Pancreas (tissue), 10 donors: ENCODE results near the gene STK33. TPM values are rescaled to one million over a fixed set of nuclear protein-coding genes. Genes with fewer than 3 reads are reported as not detected.

ENCODE experiments used
- ATAC-seq, 4 donors: fragments of 200-7000 bp; cut with Tn5 transposase; one replicate each; pipeline versions ENCODE4 v1.8.0 to v1.9.1; 2020; ENCODE audit warnings: mild to moderate bottlenecking in 4 of 4, moderate library complexity in 4 of 4
- DNase-seq, 6 donors: peaks; one replicate each; pipeline ENCODE4 v3.0.0-alpha.2; 2020
- FAIRE-seq: peaks from 2 replicates; lab custom pipeline; 2012; peaks lifted over from hg19 to GRCh38; lab: Jason Lieb, UNC
- H3K27ac ChIP-seq, 4 donors: fragments of 200-600 bp; sonication (generic); 1 replicate in 3 of 4; 2 replicates in 1 of 4; pipeline versions ENCODE4 v1.5.0 to v1.8.0; 2020
- H3K27me3 ChIP-seq, 4 donors: fragments of 200-600 bp; one replicate each; pipeline ENCODE4 v1.8.0; 2021
- H3K36me3 ChIP-seq, 3 donors: fragments of 200-600 bp; sonication (generic) in 1 of 3; one replicate each; pipeline versions ENCODE4 v1.5.0 to v1.8.0; 2020 to 2021
- H3K4me1 ChIP-seq, 3 donors: fragments of 200-600 bp; one replicate each; pipeline ENCODE4 v1.8.0; 2021
- H3K4me3 ChIP-seq, 4 donors: fragments of 200-600 bp; sonication (generic) in 2 of 4; one replicate each; pipeline versions ENCODE4 v1.5.0 to v1.8.0; 2020 to 2021
- H3K9me3 ChIP-seq, 4 donors: fragments of 200-600 bp; one replicate each; pipeline ENCODE4 v1.8.0; 2021
- WGBS, 2 donors: extraction: QIAGEN DNeasy Blood & Tissue Kit; methylation state at CpG; one replicate each; pipeline ENCODE4 v1.1.7; 2013; 5-methylcytosine and 5-hydroxymethylcytosine counted together
- intact Hi-C, 3 donors: fragments of 100-400 bp; cut with DNase I; formaldehyde crosslinking; loops; one replicate each; pipeline versions ENCODE4 v1.11.1 to v1.14.2; 2022
- polyA plus RNA-seq, 2 donors: library from polyadenylated mRNA; stranded (reverse); fragments of 200-250 nt; gene quantifications; one replicate each; pipeline ENCODE4 v1.2.3, GENCODE V29; 2013
- total RNA-seq, 6 donors: library from RNA; stranded (reverse); fragmentation: NEBNext Ultra II Directional in 4 of 6; extraction: Animal tissue kit (Norgen Biotek cat#: 25700) in 4 of 6; gene quantifications; one replicate each; pipeline versions ENCODE4 v1.2.1 to v1.2.4, GENCODE V29; 2021 to 2023
- TF ChIP-seq, protein P1 (sequence below), 4 donors: fragments of 200-600 bp; sonication (generic) in 3 of 4; IDR thresholded peaks; one replicate each; pipeline versions ENCODE4 v1.5.0 to v1.8.0; 2021; ENCODE audit warnings: antibody characterized with exemption in 4 of 4
- donor health status: healthy with polysubstance abuse.
- donor health status: DM: no; HTN: no; CAD: no; lungs with moderate emphysema.
- donor health status: DM: no; HTN: no; CAD: no.
- donor health status: control.
- donor health status: control.
- donor health status: Bipolar disorder and iron deficiency.
- donor health status: DM: yes; HTN: yes; CAD: no.
- donor health status: DM: no; HTN: no; CAD: no.
- donor health status: DM: no; HTN: no; CAD: no.
- donor health status: DM: yes; HTN: yes; CAD: no.

The STK33 gene
- total and polyA plus RNA-seq, 8 donors, result 6.0 to 23.9 (median 7.2) TPM

GRCh38 chr11:8347978-8348377 lies 246.1 kb downstream of the STK33 start:
- 94 to 98% methylated on average over 2 of the region's 2 CpGs for WGBS, 2 donors

DNA sequence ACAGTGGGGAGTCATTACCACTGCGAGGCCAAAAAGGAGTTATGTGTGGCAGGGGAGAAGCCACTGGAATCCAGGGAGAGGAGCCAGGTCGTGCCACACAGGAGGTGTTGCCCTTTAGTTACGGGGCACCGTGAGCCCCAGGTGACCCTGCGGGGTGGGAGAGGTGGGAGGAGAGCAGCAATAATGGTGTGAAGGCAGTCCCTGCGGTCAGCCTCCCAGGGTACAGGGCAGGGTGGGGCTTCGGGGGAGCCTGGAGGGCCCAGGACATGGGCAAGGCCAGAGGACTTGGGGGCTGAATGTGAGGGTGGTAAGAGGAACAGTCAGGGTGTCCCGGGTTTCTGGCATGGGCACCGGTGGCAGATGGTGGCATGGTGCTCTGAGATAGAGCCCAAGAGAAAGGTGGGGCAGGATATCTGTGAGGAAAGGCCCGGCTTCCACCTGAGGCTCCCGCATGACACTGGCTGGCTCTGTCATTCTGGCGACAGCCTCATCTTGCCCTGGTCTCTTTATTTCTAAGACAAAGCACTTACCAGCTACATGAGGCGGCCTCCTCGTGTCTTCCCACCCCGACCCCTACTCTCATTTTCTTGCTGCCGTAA lies 247.8 kb downstream of the STK33 start:
- H3K9me3 ChIP-seq, result no peaks in the 10 kb centered on the region
- intact Hi-C loops, result no loop called here
- no peak for DNase-seq
- FAIRE-seq, result no peak
- 83 to 89% methylated on average over 16 of the region's 16 CpGs for WGBS, 2 donors
- no peak overlapping the region for H3K27ac ChIP-seq
- TF ChIP-seq, protein P1, sequence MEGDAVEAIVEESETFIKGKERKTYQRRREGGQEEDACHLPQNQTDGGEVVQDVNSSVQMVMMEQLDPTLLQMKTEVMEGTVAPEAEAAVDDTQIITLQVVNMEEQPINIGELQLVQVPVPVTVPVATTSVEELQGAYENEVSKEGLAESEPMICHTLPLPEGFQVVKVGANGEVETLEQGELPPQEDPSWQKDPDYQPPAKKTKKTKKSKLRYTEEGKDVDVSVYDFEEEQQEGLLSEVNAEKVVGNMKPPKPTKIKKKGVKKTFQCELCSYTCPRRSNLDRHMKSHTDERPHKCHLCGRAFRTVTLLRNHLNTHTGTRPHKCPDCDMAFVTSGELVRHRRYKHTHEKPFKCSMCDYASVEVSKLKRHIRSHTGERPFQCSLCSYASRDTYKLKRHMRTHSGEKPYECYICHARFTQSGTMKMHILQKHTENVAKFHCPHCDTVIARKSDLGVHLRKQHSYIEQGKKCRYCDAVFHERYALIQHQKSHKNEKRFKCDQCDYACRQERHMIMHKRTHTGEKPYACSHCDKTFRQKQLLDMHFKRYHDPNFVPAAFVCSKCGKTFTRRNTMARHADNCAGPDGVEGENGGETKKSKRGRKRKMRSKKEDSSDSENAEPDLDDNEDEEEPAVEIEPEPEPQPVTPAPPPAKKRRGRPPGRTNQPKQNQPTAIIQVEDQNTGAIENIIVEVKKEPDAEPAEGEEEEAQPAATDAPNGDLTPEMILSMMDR (IDR thresholded peaks at IDR 0.05), result no peak
- H3K27me3 ChIP-seq, result no peaks in the 10 kb centered on the region
- H3K4me1 ChIP-seq, result no peaks in the 10 kb centered on the region
- H3K36me3 ChIP-seq, result no peaks in the 10 kb centered on the region
- H3K4me3 ChIP-seq, result no peak overlapping the region
- no peak for ATAC-seq

More at GRCh38 chr11:8347978-8348377, 246.1 kb downstream of the STK33 start:
- no peaks in the 10 kb centered on the region for H3K36me3 ChIP-seq
- TF ChIP-seq, protein P1 (IDR thresholded peaks at IDR 0.05), result no peak
- H3K4me3 ChIP-seq, result no peak overlapping the region
- intact Hi-C loops, result no loop called here
- ATAC-seq (no peak), DNase-seq (no peak), FAIRE-seq (no peak)
- no peaks in the 10 kb centered on the region for H3K9me3 ChIP-seq
- no peaks in the 10 kb centered on the region for H3K27me3 ChIP-seq
- no peaks in the 10 kb centered on the region for H3K4me1 ChIP-seq
- H3K27ac ChIP-seq, result no peak overlapping the region

GRCh38 chr11:8345179-8345578 lies 248.8 kb downstream of the STK33 start:
- H3K9me3 ChIP-seq, result no peaks in the 10 kb centered on the region
- H3K4me3 ChIP-seq, result no peak overlapping the region
- H3K27me3 ChIP-seq, result no peaks in the 10 kb centered on the region
- 79 to 85% methylated on average over 11 of the region's 11 CpGs for WGBS, 2 donors
- DNase-seq (no peak), ATAC-seq (no peak), FAIRE-seq (no peak)
- H3K36me3 ChIP-seq, result no peaks in the 10 kb centered on the region
- no peak overlapping the region for H3K27ac ChIP-seq
- intact Hi-C loops, result no loop called here
- H3K4me1 ChIP-seq, result no peaks in the 10 kb centered on the region
- TF ChIP-seq, protein P1 (IDR thresholded peaks at IDR 0.05), result no peak

DNA sequence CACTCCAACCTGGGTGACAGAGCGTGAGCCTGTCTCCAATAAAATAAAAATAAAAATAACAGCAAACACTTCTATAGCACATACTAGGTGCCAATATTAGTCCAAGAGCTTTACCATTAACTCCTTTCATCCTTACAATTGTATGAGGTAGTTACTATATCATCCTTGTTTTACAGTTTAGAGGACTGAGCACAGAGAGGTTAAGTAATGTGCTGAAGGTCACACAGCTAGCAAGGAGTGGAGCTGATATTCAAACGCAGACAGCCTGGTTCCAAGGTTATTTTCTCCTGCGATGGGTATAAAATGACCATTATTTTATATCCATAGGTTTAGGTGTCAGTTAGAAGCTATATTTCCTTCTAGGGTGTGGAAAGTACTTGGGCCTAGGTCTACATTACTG lies 249.7 kb downstream of the STK33 start:
- no peaks in the 10 kb centered on the region for H3K4me1 ChIP-seq
- no peaks in the 10 kb centered on the region for H3K36me3 ChIP-seq
- no peak overlapping the region for H3K4me3 ChIP-seq
- WGBS, 2 donors, result 63 to 64% methylated on average over 3 of the region's 3 CpGs
- DNase-seq, result no peak
- no peak for ATAC-seq
- no peaks in the 10 kb centered on the region for H3K27me3 ChIP-seq
- TF ChIP-seq, protein P1 (IDR thresholded peaks at IDR 0.05), result no peak
- no peak for FAIRE-seq
- intact Hi-C loops, result no loop called here
- H3K27ac ChIP-seq, result no peak overlapping the region
- H3K9me3 ChIP-seq, result no peaks in the 10 kb centered on the region
